Retina (tissue), 1 donor: ENCODE data around the gene ANK3.

Experiments
- DNase-seq: peaks from one replicate; pipeline ENCODE4 v3.0.0-alpha.2; 2016

Gene ANK3

GRCh38 chr10:60389413-60390025 is at the start of gene ANK3:
Gene ANK3 (minus strand): TSS chr10:60389875. CDS start chr10:60389538, 337 bp downstream.
- peak; percentile 63 for DNase-seq

- peak; percentile 31 for DNase-seq
Observed at GRCh38 chr10:60434418-60435046, 44.9 kb upstream of the ANK3 start.

- DNase-seq: no peak
Observed at GRCh38 chr10:60433684-60434083, 44.0 kb upstream of the ANK3 start.

DNA sequence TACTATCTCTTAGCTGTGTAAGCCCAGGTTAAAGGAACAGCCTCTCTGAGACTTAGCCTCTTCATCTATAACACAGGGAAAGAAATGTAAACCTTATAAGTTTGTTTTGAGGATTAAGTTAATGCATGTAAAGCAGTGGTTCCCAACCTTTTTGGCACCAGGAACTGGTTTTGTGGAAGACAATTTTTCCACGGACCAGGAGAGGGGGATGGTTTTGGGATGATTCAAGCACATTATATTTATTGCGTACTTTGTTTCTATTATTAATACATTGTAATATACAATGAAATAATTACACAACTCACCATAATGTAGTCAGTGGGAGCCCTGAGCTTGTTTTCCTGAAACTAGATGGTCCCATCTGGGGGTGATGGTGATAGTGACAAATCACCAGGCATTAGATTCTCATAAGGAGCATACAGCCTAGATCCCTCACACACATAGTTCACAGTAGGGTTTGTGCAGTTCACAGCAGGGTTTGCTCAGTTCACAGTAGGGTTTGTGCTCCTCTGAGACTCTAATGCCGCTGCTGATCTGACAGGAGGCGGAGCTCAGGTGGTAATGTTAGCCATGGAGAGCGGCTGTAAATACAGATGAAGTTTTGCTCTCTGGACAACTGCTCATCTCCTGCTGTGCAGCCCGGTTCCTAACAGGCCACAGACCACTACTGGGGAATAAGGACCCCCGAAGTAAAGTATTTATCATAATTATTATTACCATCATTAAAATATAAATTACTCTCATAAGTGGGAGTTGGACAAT is 41.3 kb upstream of the ANK3 start:
- DNase-seq: no peak

DNA sequence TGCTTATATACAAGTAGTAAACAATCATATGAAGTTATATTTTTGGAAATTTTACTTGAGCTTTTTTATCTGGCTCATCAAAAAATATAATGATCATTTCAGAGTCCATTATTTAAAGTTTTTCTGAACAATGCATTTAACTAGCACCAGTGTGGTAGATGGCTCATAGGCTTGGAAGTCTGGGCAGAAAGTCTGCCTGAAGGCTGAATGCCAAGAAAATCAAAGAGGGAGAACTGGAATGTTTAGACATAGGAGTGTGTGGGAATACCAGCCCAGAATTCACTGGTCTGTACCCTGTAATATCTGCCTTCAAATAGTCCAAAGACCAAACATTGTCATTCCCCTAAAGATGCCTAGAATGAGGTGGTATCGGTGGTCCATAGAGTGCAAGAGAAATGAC is 40.3 kb upstream of the ANK3 start:
- no peak for DNase-seq

GRCh38 chr10:60429084-60429849 is 39.6 kb upstream of the ANK3 start:
- no peak for DNase-seq

- DNase-seq: no peak
Observed at GRCh38 chr10:60428387-60428737, 38.7 kb upstream of the ANK3 start.

DNA sequence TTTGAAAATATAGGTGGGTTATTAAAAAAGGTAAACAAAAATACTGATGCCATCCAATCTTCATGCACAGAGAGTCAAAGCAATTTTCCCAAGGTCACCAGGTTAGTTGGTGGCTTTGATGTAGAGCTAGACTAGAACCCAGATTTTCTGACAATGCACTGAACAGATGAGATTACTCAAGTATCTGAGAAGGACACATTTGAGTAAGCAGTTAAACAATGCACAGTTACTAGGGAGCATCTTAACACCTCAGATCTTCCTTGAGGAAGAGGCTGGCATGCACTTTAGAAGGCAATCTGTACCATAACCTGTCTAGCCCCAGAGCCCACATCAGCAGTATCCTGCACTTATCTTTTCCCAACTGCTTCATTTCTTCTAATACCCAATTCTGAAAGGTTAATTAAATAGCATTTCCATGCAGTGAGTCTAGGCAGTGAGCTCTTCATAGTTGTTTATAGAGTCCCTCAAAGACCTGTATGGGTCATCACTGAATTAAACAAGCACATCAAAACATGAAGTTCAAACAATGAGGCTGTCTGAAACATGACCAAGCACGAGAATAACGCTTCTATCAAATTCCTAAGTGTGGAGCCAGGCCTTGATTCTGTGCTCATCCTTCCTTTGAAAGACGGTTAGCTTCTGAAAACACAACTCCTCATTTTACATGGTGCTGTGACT is 38.2 kb upstream of the ANK3 start:
- no peak for DNase-seq

DNA sequence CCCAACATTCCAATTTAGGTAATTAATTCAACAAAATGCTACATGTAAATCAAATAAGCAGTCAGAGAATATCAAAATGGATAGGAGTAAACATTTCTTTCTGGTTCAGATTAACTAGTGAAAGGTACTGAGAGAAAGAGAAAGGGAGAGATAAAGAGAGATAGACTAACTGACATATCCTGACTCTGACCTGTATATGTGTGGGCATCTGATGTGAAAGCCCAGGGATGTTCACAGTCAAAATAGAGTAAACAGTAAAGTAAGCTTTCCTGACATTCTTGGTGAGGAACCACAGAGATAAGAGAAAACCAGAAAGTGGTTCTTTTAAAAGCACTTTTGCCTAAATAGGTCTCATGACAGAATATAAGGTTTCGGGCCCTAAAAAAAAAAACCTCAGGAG is 37.5 kb upstream of the ANK3 start:
- DNase-seq: no peak

DNA sequence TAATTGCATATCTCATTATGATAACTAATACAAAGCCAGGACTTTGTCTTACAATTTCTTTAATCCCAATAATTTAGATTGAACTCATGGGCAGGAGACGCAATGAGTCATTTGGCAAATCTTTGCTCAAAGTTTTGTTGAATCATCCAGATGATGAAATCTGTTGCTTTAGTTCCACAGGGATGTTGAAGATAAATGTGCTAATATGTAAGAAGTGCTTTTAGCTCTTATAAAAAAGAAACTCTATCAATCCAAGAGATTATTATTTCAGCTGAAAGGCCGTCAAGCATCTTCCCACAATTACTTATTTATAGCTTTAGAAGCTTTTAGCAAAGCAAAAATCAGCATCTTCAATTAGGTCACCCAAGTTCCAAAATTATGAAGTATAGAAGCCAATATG is 36.8 kb upstream of the ANK3 start:
- DNase-seq: no peak

DNA sequence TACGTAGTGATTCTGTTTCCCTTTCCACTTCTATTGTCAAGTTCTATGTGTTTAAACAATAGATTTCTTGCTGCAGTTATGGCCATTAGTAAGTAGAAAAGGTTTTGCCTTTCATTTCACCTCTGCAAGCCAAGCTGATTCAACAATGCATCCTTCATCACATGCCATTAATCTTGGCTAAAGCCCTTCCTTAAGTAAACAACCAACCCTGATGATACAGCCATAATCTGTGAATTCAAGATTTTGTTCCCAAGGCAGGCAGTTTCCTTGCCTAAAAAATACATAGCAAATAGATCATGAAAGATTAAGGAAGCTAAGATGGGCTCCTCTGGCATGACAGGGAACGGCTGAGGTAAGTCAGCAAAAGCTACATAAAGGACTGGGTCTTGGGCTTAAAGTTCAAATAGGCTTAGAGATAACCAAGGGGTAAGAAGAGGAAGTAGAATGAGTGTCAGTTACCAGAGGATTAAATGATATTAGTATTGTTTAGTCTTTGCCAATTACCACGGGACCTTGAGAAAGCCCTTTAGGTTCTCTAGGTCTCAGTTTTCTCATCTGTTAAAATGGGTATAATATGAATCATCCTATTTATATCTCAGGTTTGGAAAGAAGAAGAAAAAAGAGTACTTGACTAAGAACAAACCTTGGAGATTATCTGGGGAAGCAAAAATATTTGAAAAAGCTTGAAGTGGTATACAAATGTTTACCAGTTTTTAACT is 35.9 kb upstream of the ANK3 start:
- no peak for DNase-seq

DNA sequence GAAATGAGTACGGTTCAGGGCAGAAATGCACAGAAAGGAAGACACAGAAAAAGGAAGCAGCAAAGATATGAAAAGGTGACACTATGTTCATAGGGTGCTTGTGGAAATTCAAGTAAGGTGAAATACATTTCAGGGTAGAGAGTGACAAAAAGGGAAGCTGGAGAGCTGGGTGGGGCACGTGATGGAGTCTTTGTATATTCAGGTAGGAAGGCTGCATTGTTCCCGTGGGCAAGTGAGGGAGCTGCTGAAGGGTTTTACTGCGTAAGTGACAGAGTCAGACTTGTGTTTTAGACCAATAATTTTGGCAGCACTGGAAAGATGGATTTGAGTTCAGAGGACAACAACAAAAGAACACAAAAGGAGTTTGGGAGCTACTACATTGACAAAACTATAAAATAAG is 35.3 kb upstream of the ANK3 start:
- DNase-seq: no peak

GRCh38 chr10:60423920-60424319 is 34.2 kb upstream of the ANK3 start:
- no peak for DNase-seq

DNA sequence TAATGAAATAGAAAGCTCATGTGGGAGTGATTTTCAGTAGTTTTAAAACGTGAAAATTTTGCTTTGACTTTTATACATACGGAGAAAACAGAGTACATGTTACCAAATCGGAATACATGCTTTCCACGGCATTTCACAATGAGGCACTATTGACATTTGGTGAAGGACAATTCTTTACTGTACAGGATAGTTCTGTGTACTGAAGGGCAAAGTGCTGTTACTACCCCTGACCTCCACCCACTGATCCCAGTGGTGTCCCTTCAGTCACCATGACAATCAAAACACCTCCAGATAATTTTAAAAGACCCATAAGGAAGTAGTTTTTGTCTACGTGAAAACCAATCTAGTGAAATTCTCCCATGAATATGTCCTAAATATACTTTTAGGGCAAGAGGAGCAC is 33.1 kb upstream of the ANK3 start:
- DNase-seq: no peak

GRCh38 chr10:60420991-60421894 is 31.6 kb upstream of the ANK3 start:
- no peak for DNase-seq

DNA sequence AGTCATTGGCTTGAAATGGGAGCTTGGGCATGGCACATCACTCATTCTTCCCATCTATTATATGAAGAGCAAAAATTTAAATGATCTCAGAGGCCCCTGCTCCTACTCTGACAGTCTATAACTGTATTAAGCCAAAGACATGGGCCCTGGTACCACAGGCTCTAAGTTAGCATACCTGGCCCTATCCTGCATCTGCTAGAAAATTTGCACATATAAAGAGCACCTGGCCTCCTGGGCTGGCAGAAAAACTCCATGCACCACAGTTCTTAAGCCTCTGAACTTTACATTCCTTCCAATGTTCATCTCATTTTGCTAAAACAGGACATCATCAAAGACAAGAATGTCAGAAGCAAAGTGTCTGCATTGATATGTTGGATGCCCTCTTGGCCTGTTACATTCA is 29.6 kb upstream of the ANK3 start:
- DNase-seq: no peak

- DNase-seq: no peak
Observed at GRCh38 chr10:60417901-60418300, 28.2 kb upstream of the ANK3 start.

DNA sequence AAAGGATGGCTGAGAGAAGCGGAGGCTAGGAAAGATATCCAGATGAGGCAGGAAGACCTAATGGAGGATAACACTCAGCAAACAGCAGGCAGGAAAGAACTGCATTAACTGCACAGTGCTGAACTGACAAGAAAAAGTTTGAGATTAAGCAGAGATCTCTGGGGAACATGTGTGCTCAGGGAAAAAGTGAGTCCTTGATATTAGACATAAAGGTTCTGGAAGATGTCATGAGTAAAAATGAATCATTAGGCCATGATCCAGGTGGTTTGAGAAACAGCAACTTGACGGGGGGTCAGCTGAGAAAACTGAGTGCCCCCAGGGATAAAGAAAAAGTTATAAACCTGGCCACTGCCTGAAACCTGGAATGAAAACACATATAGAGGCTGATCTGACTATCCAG is 27.3 kb upstream of the ANK3 start:
- DNase-seq: no peak

DNA sequence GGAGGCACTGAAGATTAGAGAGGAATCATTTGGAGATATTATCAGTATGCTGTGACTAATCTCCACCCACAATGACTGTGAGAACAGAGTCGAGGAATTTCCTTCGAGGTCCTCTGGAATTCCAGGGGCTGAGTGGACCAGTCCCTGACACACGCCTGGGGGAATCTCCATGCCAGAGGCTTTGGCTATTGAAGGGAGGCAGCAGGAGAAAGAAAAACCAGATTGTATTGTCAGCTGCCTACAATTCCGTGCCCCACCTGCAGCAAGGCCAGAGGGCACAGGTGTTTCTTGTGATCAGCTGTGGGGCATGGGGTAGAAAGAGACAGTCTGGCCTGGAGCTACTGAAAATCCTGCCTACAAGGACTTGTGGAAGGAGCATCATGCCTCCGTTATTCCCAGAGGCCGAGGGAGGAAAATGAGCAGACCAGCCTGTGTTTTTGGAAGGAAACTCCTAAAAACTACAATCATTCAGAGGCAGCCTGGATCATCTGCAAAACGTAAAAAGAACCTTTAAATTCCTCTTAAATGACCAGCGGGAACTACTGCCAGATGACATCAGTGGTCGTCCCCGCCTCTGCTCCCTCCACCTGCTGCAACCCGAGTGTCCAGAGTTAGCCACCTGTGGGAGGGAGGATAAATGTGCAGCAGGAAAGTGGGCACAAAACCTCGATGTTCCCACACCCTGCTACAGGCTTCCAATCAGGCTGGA is 25.4 kb upstream of the ANK3 start:
- DNase-seq: no peak

DNA sequence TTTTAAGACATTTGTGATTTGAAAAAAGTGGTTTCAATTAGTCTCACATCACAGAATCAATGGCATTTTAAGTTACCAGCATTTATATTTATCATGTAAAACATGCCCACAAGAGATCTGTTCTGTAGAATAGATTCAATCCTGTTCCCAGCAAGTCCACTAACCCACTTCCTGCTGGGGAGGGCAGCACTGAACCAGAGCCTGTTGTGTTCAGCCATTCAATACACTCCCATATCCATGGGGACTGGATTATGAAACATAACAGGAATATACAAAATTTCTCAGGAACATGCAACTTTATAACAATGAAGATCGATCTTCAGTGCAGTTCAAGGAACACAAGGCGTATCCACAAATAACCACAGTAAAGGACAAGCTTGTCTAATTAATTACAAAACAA is 24.4 kb upstream of the ANK3 start:
- no peak for DNase-seq
